22Rv1 (cell line): Measurements from ENCODE around the gene SPATA13.

Source experiments
- CTCF ChIP-seq: fragments of 450-650 bp; IDR thresholded peaks from 2 replicates; pipeline ENCODE4 v1.5.1; 2017; ENCODE audit warnings: mild to moderate bottlenecking
- ZFX ChIP-seq: fragments of 450-650 bp; IDR thresholded peaks from 2 replicates; pipeline ENCODE4 v1.6.1; 2017; ENCODE audit warnings: antibody characterized with exemption, borderline replicate concordance

GRCh38 chr13:24226762-24227161 is 66.2 kb downstream of the SPATA13 start:
- TF ChIP-seq CTCF (no peak), ZFX (no peak)
